ENCODE data around the gene KATNA1.

KATNA1 gene

DNA sequence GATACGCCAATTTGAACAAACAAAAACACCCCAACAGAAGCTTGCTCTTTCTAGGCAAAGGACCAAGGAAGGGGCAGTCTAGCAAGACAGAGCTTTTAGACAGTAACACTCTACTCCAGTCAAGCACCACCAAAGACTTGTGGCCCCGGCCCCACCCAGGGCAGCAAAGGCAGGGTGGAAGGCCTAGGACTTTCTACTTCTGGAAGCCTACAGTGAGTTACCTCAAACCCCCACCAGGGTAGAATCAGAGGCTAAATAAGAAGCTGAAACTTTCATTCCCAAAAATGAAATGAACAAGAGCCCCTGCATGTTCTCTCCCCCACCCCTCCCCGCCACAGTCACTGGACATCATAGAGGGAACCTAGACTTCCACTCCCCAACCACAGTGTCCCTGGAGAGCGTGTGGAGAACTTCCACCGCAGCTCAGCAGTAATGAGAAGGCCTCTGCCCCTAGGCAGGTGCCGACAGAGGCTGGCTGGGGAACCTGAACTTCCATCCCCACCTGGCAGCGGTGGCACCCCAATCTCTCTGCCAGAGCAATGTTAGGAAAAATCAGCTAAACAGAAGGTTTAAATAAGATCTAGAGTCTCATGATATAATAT, 40.0 kb downstream of the KATNA1 start:
- no peak for DNase-seq

DNA sequence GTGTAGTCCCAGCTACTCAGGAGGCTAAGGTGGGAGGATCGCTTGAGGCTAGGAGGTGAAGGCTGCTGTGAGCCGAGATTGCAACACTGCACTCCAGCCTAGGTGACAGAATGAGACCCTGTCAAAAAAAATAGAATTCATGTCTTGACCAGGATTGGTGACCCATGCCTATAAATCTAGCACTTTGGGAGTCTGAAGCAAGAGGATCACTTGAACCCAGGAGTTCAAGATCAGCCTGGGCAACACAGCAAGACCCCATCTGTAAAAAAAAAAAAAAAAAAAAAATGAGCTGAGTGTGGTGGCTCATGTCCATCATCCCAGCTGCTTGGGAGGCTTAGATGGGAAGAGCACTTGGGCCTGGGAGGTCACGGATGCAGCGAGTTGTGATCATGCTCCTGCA, 48.0 kb downstream of the KATNA1 start:
- DNase-seq, result no peak

DNA sequence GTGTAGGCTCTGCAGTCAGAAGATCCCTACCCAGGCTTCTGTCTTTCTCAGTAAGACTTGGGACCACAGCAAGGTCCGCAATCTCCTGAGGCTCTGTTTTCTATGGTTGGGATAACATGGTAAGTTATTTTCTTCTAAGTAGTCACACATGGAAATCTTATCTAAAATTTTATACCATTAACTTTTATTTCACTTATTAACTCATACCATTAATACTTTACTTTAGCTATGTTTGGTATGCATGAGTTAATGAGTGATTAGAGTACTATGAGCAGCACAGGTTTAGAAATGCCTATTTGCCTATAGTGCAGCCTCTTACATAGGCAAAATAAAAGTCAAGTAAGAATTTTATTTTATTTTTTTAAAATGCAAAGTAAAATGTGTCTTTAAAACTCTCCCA, 55.1 kb downstream of the KATNA1 start:
- no peak for DNase-seq

DNA sequence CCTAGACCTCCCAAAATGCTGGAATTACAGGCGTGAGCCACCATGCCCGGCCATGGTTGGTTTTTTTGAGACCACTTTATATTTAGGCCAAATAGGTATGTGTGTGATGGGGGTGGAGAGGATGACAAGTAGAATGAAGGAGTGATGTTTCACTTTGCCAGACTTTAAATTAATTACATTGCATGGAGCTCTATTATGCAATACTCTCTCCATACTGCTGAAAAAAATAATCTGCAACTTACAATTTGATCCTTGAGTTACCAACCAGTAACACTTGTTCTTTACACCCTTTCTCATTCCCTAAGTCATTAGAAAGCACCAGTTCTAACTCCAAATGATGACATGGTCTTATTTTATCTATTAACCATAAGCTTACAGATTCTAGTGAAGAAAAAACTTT, 55.5 kb downstream of the KATNA1 start:
- DNase-seq, result no peak

DNA sequence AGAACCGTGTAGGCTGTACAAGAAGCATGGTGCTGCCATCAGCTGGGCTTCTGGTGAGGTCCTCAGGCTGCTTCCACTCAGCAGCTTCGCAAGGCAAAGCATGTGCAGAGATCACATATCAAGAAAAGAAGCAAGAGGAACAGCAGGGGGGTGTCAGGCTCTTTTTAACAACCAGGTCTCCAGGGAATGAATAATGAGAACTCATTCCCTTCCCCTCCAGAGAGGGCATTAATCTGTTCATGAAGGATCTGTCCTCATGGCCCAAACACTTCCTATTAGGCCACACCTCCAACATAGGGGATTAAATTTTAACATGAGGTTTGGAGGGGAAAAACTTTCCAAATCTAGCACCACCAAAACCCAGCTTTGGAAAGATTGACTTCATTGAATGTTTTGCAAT, 62.4 kb downstream of the KATNA1 start:
- no peak for DNase-seq

DNA sequence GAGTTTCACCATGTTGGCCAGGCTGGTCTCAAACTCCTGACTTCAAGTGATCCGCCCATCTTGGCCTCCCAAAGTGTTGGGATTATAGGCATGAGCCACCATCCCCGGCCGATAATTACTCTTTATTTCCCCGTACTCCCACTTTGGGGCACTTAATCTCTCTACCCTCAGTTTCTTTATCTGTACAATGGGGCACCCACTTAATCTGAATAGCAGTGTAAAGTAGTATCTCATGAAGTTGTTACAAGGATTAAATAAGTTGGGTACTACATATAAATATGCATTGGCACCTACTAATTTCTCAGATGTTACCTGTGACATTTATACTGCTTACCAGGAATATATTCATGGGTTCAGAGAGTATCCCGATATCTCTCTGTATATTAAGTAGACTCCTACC, 67.2 kb downstream of the KATNA1 start:
- DNase-seq, result no peak

DNA sequence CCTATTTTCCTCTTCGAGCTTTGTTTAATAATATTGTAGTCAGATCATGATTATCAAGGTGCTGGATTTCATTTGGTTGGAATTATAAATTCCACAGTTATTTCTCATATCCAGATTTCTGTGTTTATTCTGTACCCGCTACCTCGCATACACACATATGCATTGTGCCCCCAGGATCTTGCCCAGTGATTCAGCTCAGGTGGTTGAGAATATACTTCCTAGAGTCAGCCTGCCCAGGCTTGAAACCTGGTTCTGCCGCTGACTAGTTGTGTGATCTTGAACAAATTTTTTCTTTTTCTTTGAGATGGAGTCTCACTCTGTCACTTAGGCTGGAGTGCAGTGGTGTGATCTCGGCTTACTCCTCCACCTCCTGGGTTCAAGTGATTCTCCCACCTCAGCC, 67.6 kb downstream of the KATNA1 start:
- DNase-seq, result no peak

DNA sequence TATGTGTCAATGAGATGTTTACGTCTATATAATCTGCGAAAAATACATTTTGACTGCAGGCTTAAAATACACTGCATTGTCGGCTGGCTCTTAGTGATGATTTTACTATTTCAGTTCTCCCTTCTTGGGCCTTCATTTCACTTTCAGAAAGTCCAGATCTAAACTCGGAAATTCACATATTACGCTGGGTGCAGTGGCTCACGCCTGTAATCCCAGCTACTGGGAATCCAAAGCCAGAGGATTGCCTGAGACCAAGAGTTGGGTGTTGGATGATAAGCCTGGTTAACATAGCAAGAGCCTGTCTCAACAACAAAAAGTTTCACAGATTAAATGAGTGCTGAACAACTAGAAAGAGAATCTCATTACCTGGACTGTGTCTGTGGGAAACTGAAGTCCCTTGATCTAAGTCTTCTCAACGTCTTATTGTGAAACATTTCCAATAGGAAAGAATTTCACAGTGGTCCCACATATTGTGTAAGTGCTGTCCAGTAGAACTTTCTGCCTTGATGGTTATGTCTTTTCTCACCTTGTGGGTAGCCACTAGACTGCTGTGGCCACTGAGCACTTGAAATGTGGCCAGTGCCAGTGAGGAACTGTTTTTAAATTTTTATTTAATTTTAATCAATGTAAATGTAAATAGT, 80.4 kb downstream of the KATNA1 start:
- DNase-seq, result no peak

DNA sequence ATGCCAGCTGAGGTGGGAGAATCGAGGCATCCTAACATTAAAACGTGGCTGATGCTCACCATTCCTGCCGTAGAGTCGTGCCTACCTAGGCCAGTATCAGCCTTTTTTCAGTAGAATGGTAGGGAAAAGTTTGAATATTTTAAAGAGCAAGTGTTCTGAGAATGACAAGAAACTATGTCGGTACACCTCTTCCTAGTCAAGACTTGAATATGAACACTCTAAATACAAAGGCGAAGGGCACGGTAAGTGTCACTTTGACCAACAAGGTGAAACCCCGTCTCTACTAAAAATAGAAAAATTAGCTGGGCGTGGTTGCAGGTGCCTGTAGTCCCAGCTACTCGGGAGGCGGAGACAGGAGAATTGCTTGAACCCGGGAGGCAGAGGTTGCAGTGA, 81.3 kb downstream of the KATNA1 start:
- no peak for DNase-seq

DNA sequence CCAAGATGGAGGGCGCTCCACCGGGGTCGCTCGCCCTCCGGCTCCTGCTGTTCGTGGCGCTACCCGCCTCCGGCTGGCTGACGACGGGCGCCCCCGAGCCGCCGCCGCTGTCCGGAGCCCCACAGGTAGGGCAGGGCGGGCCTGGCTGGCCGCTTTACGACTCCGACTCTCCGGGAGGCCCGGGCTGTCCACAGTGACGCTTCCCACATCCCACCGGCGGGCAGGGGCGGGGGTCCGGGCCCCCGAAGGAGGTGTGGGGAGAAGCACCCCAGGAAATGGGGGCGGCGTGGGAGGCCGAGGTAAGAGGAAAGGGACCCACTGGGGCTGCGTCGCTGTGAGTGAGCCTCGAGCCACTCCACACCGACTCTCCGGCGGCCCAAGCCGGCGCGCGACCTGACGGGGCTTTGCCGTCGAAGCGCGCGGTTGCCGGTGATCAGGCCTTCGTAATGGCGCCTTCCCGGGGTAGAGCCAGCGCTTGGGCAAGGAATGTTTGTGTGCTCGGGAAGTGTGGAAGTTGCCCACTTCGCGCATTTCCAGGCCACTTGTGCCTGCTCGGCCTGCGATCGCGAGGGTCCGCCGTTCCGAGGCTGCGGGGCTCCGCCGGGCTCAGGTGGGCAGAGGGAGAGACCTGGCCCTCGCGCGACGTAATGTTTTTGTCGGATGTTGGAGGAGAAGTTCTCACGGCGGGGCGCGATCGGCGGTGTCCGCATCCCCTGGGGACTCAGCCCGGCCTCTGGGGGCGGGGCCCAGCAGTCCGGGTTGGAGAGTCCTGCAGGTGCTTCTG, 81.9 kb downstream of the KATNA1 start:
- peak; percentile 34 to 40 for DNase-seq

DNA sequence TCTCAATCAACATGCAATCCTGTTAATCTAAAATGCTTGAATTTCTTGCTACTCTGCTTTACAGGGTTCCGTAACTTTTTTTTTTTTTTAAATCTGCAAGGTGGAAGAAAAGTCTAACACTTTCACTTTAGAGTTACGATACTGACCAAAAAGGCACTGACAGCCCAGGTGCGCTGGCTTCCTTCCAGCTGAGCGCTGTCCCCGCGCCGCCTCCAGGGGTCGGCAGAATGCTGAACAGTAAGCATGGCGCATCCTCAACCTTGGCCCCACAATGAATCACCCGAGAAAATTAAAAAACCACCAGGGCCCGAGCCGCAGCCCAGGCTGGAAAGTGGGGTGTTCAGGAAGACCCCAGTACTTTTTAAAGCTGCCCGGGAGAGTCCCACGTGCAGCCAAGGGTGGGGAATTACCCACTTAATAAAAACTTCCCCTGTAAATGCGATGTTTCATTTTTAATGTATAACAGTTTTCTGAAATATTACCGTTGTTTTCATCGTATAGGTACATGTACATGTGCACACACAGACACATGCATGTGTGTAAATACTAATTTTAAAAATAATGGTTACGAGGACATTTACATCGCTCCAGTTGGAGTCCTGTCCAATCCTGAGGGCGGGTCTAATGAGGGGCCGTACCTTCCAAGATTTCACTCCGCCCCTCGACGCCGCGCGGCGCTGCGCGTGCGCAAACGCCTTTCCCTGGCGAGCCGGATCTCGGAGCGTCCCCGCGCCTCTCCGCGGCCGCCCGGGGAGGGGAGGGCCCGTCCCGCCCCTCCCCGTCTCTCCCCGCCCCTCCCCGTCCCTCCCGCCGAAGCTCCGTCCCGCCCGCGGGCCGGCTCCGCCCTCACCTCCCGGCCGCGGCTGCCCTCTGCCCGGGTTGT, 82.7 kb downstream of the KATNA1 start, which contains the start of gene GINM1:
GINM1 (plus strand) TSS at position 849 of the 883 bp plus-strand sequence. CDS start 40 bp downstream, outside the sequence.
- peak; percentile 96 to 98 for DNase-seq

DNA sequence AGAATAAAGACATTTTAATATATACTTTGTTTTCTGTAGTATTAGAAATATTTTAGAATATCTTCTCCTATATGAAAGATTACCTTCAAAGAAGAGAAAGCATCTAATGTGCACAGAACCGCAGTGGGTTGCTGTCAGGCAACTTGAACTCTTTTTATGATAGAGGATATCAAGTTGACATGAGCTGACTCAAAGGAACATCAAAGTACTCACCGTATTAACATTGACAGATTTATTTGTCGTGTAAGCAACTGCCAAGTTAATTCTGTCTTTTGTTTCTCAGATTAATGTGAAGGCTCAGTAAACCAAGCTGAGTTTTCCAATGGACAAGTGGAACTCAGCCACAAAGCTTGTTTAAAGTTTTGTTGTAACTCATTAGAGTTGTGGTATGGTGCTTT, 84.6 kb downstream of the KATNA1 start:
- no peak for DNase-seq

DNA sequence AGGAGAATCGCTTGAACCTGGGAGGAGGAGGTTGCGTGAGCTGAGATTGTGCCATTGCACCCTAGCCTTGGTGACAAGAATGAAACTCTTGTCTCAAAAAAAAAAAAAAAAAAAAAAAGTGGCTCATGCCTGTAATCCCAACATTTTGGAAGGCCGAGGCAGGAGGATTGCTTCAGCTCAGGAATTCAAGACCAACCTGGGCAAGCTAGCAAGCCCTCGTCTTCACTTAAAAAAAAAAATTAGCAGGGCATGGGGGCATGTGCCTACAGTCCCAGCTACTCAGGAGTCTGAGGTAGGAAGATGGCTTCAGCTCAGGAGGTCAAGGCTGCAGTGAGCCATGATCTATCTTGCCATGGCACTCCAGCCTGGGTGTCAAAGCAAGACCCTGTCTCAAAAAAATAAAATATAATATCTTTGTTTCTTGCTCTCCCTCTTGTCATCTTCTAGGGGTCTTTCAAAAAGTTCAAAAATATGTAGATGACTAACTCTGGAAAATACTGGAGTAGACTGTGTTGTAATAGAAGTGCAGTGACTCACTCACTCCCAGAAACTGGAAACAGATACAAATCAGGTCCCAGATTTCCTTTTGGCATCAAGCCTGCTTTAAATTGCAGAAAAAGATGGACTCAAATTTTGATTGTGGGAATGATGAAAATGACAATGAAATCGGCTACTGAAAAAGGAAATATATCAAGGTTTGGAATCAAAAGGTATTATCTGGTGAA, 85.1 kb downstream of the KATNA1 start:
- DNase-seq, result no peak

DNA sequence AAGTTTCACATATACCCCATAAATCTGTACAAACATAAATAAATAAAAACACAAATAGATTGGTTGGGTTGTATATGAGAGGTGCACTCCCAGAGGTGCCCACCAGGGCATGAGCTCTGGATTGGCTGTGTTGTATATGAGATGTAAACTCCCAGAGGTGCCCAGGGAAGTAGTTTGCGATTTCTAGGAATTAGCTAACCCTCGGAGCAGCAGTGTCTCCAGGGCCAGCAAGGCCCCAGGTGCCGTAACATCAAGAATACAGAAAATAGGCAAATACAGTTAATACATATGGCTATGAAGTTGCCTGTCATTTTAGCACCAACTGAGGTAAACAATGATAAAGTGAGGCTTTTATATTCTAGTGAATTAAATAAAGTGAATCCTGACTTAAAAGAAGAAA, 87.8 kb downstream of the KATNA1 start:
- DNase-seq, result no peak

DNA sequence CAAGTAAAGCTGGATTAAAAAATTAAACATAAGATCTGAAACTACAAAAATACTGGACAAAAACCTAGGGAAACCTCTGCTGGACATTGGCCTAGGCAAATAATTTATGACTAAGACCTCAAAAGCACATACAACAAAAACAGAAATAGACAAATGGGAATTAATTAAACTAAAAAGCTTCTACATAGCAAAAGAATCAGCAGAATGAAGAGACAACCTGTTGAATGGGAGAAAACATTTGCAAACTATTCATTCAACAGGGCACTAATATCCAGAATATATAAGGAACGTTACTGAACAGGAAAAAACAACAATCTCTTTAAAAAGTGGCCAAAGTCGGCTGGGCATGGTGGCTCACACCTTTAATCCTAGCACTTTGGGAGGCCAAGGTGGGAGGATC, 89.1 kb downstream of the KATNA1 start:
- no peak for DNase-seq

DNA sequence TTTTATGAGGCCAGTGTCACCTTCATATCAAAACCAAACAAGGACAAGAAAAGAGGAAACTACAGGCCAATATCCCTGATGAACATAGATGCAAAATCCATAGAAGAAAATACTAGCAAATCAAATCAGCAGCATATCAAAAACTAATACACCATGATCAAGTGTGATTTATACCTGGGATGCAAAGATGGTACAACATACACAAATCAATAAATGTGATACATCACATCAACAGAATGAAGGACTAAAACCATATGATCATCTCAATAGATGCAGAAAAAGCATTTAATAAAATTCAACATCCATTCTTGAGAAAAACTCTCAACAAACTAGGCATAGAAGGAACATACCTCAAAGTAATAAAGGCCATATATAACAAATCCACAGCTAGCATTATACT, 90.5 kb downstream of the KATNA1 start:
- no peak for DNase-seq

DNA sequence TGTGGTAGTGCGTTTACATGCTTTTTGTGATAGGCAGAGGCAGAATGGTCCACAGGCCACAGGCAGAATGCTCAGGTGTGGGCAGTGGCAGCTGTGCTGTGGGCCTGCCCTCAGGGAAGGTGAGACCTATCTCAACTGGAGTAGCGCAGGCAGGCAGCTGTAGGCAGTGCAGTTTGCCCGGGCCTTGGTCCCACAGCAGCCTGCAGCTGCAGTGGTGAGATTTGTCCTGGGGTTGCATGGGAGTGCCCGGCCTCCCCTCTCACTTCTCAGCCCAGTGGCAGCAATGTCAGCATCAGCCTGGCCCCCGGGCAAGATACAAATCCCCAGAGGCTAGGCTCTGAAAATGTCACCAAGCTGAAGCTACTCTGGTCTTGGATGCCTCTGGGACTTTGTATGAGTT, 96.6 kb downstream of the KATNA1 start:
- DNase-seq, result no peak

DNA sequence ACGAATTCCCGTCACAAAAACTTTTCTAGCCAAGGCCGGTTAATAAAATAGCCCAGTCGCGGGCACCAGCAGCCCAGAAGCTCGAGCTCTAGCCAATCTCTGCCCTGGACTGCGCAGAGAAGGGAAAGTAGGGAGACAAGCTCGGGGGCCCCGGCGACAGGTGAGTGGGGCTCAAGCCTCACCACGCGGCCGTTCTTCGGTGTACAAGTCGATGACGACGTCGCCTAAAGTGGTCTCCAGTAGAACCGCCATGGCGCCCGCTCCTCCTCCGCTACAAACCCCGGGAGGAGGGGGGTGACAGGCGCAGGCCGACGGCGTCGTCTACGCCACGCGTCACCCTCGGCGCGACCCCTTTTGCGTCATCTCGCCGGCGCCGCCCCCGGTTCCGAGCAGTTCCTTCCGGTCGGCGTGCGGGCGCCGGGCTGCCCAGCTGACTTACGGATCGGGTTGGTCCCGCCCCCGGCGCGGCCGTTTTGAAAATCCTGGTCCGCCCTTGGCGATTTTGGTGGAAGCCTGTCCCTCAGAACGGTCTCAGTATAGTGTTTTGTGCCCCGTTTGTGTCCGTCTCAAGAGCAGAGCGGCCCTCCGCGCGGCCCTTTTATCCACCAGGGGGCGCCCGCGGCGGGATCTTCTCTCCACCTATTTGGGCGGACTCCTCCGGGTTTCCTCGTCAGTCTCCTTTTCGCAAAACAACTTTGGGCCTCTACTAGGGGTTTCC, 102.6 kb downstream of the KATNA1 start, which contains the start of gene PPIL4:
PPIL4 (minus strand) TSS at position 290 of the 718 bp plus-strand sequence; CDS start at position 252, 38 bp downstream.
- peak; percentile 96 for DNase-seq

DNA sequence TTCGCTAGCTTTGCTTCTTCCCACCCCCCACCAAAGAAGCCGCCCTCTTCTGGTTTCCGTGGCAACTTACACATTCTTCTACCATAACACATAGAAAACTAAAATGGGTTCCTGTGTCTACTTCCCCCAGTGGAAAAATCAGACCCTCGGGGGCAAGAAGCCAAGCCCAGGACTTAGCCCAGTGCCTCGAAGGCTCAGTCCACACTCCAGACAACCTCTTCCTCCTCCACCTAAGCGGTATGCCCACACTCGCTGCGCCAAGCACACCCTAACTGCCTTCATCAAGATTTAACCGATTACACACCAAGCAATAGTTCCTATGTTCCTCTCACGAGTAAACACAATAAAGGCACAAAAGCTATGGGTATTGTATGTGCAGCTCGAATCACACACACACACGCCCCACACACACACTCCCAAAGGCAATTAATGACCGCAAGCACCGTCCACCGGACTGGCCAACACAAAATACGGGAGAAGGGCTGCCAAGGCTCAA, 103.2 kb downstream of the KATNA1 start:
- peak; percentile 17 to 32 for DNase-seq

Data from stimulated activated CD4-positive, alpha-beta T cell treated with anti-CD3 and anti-CD28 coated beads, Interleukin-2, amount 100 ng/mL, for 48 hours (primary cell).